A673 (cell line): ENCODE data around the gene OR5B12. TPM values are rescaled to one million over a fixed set of nuclear protein-coding genes. Genes with fewer than 3 reads are reported as not detected.

Experiments
- BruUV-seq: library from RNA; stranded (reverse); fragments of 400-500 nt; replicated peaks from 2 replicates; lab custom pipeline; 2021; lab: Mats Ljungman, UMichigan
- CTCF ChIA-PET: fragments of 300-600 bp; sonication (Branson Sonifier 250); formaldehyde crosslinking; loops from one replicate; lab custom pipeline; 2022; ENCODE audit warnings: antibody characterized with exemption; lab: Charles Lee
- POLR2A ChIA-PET: fragments of 300-600 bp; sonication (Branson Sonifier 250); formaldehyde crosslinking; loops from one replicate; lab custom pipeline; 2022; ENCODE audit warnings: antibody characterized with exemption; ENCODE audit not compliant: low non-redundant PET; lab: Charles Lee
- DNase-seq: peaks from one replicate; pipeline ENCODE4 v3.0.0-alpha.2; 2015; ENCODE audit warnings: low spot score
- H3K27ac ChIP-seq: fragments of 200-600 bp; sonication (generic); 2 replicates; pipeline ENCODE4 v1.5.1; 2016; ENCODE audit warnings: mixed run types, low read depth, mild to moderate bottlenecking, mixed read lengths, antibody characterized with exemption, low read length; ENCODE audit not compliant: poor library complexity, severe bottlenecking
- H3K27me3 ChIP-seq: fragments of 200-600 bp; sonication (generic); replicated peaks from 2 replicates; pipeline ENCODE4 v1.6.1; 2017; ENCODE audit warnings: mixed run types, low read depth, mild to moderate bottlenecking, mixed read lengths, antibody characterized with exemption, low read length; ENCODE audit not compliant: insufficient read depth, poor library complexity
- H3K36me3 ChIP-seq: fragments of 200-600 bp; sonication (generic); 2 replicates; pipeline ENCODE4 v1.6.1; 2016; ENCODE audit warnings: mixed run types, mild to moderate bottlenecking, mixed read lengths, antibody characterized with exemption, low read length; ENCODE audit not compliant: insufficient read depth, poor library complexity, severe bottlenecking
- H3K4me1 ChIP-seq: fragments of 200-600 bp; sonication (generic); 2 replicates; pipeline ENCODE4 v1.6.1; 2017; ENCODE audit warnings: mixed run types, mild to moderate bottlenecking, mixed read lengths, antibody characterized with exemption, low read length; ENCODE audit not compliant: insufficient read depth, poor library complexity, severe bottlenecking
- H3K4me3 ChIP-seq: fragments of 200-600 bp; sonication (generic); 2 replicates; pipeline ENCODE4 v1.5.1; 2016; ENCODE audit warnings: low read depth, mixed run types, mild to moderate bottlenecking, mixed read lengths, low read length; ENCODE audit not compliant: poor library complexity, severe bottlenecking
- H3K9me3 ChIP-seq: fragments of 200-600 bp; sonication (generic); 2 replicates; pipeline ENCODE4 v1.6.1; 2016; ENCODE audit warnings: mixed run types, low read depth, mild to moderate bottlenecking, mixed read lengths, antibody characterized with exemption, low read length; ENCODE audit not compliant: poor library complexity, severe bottlenecking
- EZH2 ChIP-seq: fragments of 200-600 bp; sonication (generic); IDR thresholded peaks from 2 replicates; pipeline ENCODE4 v1.6.1; 2017; ENCODE audit warnings: borderline replicate concordance, low read depth, mild to moderate bottlenecking, mixed read lengths, antibody characterized with exemption, low read length; ENCODE audit not compliant: poor library complexity, severe bottlenecking
- intact Hi-C: fragments of 100-400 bp; cut with micrococcal nuclease; formaldehyde crosslinking; loops from one replicate; pipeline ENCODE4 v1.10.0; 2022; ENCODE audit not compliant: unreplicated experiment
- total RNA-seq: library from RNA; stranded (reverse); gene quantifications from 2 replicates; pipeline ENCODE4 v1.2.3, GENCODE V29; 2021
- TF ChIP-seq, protein P1 (sequence below): fragments of 300-800, 200-600 bp; sonication (generic); conservative IDR thresholded peaks from 2 replicates; pipeline ENCODE4 v1.5.1; 2017; ENCODE audit warnings: low read depth, mild to moderate bottlenecking, antibody characterized with exemption, low read length, moderate library complexity, mixed read lengths

Gene OR5B12
- total RNA-seq, 1 experiment from 2014 or later: not detected

DNA sequence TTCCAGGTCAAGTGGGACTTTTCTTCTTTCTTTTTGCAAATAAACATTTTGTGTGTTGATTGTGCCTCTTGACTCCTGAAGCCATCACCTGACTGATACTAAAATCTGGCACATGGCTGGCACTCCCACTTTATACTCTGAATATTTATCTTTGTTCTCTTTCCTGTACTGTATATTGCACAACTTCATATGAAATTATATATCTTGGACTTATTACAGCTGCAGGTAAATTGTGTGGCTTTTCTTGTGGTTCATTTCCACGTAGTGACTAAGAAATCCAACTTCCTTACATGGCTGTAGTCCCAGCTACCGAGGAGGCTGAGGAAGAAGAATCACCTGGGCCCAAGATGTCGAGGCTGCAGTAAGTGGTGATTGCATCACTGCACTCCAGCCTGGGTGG is 23.7 kb upstream of the OR5B12 start:
- Histone ChIP-seq H3K4me1 (no peaks in the 10 kb centered on the region), H3K27ac (no peak overlapping the region), H3K36me3 (no peaks in the 10 kb centered on the region), H3K27me3 (no peaks in the 10 kb centered on the region), H3K9me3 (peaks cover 4% of the 10 kb centered on the region), H3K4me3 (no peak overlapping the region)
- no TSS peak for BruUV-seq
- POLR2A ChIA-PET: no interaction called here
- TF ChIP-seq, protein P1, sequence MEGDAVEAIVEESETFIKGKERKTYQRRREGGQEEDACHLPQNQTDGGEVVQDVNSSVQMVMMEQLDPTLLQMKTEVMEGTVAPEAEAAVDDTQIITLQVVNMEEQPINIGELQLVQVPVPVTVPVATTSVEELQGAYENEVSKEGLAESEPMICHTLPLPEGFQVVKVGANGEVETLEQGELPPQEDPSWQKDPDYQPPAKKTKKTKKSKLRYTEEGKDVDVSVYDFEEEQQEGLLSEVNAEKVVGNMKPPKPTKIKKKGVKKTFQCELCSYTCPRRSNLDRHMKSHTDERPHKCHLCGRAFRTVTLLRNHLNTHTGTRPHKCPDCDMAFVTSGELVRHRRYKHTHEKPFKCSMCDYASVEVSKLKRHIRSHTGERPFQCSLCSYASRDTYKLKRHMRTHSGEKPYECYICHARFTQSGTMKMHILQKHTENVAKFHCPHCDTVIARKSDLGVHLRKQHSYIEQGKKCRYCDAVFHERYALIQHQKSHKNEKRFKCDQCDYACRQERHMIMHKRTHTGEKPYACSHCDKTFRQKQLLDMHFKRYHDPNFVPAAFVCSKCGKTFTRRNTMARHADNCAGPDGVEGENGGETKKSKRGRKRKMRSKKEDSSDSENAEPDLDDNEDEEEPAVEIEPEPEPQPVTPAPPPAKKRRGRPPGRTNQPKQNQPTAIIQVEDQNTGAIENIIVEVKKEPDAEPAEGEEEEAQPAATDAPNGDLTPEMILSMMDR: no peak
- no peak for TF ChIP-seq EZH2
- intact Hi-C loops: no loop called here
- no peak for DNase-seq
- CTCF ChIA-PET: no interaction called here

DNA sequence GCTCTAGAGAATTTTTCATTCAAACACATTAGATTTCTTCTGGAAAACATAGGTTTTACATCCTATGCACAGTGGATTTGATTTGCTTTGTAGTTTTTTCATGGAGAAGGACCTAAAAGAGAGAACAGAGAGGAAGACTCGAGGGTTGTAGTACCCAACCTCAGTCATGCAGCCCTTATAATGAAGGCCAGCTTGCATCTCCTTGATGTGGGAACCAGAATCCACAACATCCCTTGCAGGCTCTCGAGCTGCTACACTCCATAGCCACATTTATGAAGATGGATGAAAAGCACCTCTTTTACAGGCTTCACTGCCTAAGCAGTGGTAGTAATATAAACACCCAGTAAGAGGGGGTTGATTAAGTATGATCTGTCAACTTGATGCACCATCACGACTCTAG is 9.5 kb upstream of the OR5B12 start:
- no peak overlapping the region for H3K4me3 ChIP-seq
- no peaks in the 10 kb centered on the region for H3K9me3 ChIP-seq
- no peak for TF ChIP-seq EZH2
- TF ChIP-seq, protein P1: no peak
- H3K4me1 ChIP-seq: no peaks in the 10 kb centered on the region
- no peak for DNase-seq
- intact Hi-C loops: no loop called here
- ChIA-PET POLR2A (no interaction called here), CTCF (no interaction called here)
- H3K27ac ChIP-seq: no peak overlapping the region
- no peaks in the 10 kb centered on the region for H3K36me3 ChIP-seq
- BruUV-seq: no TSS peak
- no peaks in the 10 kb centered on the region for H3K27me3 ChIP-seq

DNA sequence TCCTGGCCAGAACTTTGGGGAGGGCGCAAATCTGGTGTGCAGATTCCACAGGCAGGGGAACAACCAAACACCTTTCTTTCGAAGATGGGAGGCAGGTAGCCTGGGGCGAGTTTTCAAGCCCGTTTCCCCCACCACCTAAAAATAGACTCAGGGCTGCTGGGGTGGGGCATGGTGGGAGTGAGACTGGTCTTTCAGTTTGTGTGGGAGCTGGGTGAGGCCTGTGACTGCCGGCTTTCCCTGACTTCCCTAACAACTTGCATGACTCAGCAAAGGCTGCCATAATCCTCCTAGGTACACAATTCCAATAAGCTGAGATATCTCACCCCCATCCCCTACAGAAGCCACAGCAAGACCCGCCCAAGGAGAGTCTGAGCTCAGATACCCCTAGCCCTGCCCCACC is 4.3 kb upstream of the OR5B12 start:
- Histone ChIP-seq H3K36me3 (no peaks in the 10 kb centered on the region), H3K27me3 (no peaks in the 10 kb centered on the region), H3K27ac (no peak overlapping the region), H3K9me3 (no peaks in the 10 kb centered on the region), H3K4me3 (no peak overlapping the region), H3K4me1 (no peaks in the 10 kb centered on the region)
- intact Hi-C loops: no loop called here
- ChIA-PET POLR2A (no interaction called here), CTCF (no interaction called here)
- DNase-seq: no peak
- BruUV-seq: no TSS peak
- TF ChIP-seq, protein P1: no peak
- no peak for TF ChIP-seq EZH2
